Peyer's patch (tissue), 4 donors: Measurements from ENCODE around the gene VPS13A.

Experiments used
- CTCF ChIP-seq, 6 experiments: fragments of 450-650 bp in 4 of 6; fragments of 200-600 bp in 2 of 6; sonication (generic) in 1 of 6; IDR thresholded peaks; one replicate each; pipeline ENCODE4 v1.5.1; 2017 to 2019; ENCODE audit warnings: antibody characterized with exemption in 6 of 6, mild to moderate bottlenecking in 3 of 6, moderate library complexity in 1 of 6
- POLR2A ChIP-seq, 2 donors: fragments of 450-650 bp; IDR thresholded peaks; one replicate each; pipeline ENCODE4 v1.5.1; 2017; ENCODE audit warnings: antibody characterized with exemption in 2 of 2, mild to moderate bottlenecking in 2 of 2, moderate library complexity in 2 of 2

GRCh38 chr9:77386187-77386586 is 208.9 kb downstream of the VPS13A start:
- TF ChIP-seq CTCF (IDR thresholded peaks at IDR 0.05) (no peak), POLR2A (IDR thresholded peaks at IDR 0.05) (no peak)
